K562 (cell line): Measurements from ENCODE around the gene GDNF. TPM values are rescaled to one million over a fixed set of nuclear protein-coding genes. Genes with fewer than 3 reads are reported as not detected.

ENCODE experiments used
- BRD4 ChIP-seq: fragments of 200-600 bp; sonication (generic); IDR thresholded peaks from 2 replicates; pipeline ENCODE4 v1.6.1; 2017; ENCODE audit warnings: inconsistent platforms
- NR4A1 ChIP-seq, 2 experiments: fragments of 250-450 bp in 1 of 2; fragments of 450-650 bp in 1 of 2; sonication (Bioruptor Pico) in 1 of 2; IDR thresholded peaks; 2 replicates each; pipeline versions ENCODE4 v1.4.0 to v1.6.1; 2016 to 2020; ENCODE audit warnings: mild to moderate bottlenecking in 2 of 2, missing compliant biosample characterization in 1 of 2, missing genetic modification characterization in 1 of 2, moderate library complexity in 1 of 2
- TARDBP ChIP-seq: fragments of 450-650 bp; IDR thresholded peaks from 2 replicates; pipeline ENCODE4 v1.6.1; 2016
- polyA plus RNA-seq, 8 experiments: library from polyadenylated mRNA; depleted of rRNA in 4 of 8; stranded (reverse) in 5 of 8; unstranded in 3 of 8; fragments of >200 nt; fragmentation: Nextera tagmentation in 2 of 8; fragmentation: Illumina TruSeq in 1 of 8; extraction: Ambion mirVana in 2 of 8; extraction: Trizol in 1 of 8; gene quantifications; 2 replicates each; pipeline versions ENCODE4 v1.2.1 to v1.2.3, GENCODE V29; 2011 to 2014; ENCODE audit warnings: inconsistent platforms in 1 of 8, missing spikeins in 1 of 8
- total RNA-seq, 7 experiments: library from RNA; depleted of rRNA in 6 of 7; stranded (reverse); fragments of >200 nt in 6 of 7; fragmentation: Illumina TruSeq in 2 of 7; extraction: Trizol in 2 of 7; gene quantifications; 2 replicates each; pipeline versions ENCODE4 v1.2.1 to v1.2.3, GENCODE V29; 2011 to 2021; ENCODE audit warnings: low replicate concordance in 1 of 7
- TF ChIP-seq, protein P1 (sequence below): fragments of 250-450 bp; sonication (Bioruptor Pico); IDR thresholded peaks from 2 replicates; pipeline ENCODE4 v1.4.0; 2020

GDNF gene
- total and polyA plus RNA-seq, 9 of the 15 experiments (the other 6 are each of a cell fraction or from before 2014, with no cell fraction given), result not detected

DNA sequence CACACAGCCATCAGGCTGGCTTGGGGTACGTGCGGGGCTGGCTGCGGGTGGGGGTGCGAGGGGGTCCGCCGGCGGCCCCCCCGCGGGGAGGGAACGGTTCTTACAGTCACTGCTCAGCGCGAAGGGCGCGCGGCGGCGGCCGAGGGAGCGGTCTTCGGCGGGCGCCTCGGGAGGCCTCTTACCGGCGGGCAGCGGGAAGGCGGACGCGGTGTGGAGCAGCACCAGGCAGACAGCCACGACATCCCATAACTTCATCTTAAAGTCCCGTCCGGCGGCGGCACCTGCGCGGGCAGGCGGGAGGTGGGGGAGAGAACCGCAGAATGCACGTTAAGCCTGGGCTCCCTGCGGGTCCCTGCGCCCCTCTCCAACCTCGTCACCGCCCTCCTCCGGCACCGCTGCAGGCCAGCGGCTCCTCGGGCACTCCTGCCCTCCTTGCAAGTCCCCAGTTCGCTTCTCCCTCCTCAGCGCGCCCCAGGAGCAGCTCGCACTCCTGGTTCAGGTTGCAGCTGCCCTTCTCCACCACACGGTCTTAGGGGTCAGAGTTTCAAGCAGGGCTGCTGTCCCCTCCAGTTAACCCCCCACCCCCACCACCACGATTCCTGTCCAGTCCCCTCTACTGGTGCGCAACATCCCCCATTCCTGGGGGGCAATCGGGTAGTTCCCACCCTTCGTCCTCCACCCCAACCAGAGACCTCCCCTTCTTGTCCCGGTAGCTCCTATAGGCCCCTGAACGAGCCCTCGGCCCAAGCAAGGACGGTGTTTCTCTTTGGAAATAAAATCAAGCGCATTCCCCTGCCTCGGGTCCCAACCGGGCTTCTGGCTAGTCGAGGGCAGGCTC is 5.1 kb downstream of the GDNF start (continued):
- TF ChIP-seq, protein P1, sequence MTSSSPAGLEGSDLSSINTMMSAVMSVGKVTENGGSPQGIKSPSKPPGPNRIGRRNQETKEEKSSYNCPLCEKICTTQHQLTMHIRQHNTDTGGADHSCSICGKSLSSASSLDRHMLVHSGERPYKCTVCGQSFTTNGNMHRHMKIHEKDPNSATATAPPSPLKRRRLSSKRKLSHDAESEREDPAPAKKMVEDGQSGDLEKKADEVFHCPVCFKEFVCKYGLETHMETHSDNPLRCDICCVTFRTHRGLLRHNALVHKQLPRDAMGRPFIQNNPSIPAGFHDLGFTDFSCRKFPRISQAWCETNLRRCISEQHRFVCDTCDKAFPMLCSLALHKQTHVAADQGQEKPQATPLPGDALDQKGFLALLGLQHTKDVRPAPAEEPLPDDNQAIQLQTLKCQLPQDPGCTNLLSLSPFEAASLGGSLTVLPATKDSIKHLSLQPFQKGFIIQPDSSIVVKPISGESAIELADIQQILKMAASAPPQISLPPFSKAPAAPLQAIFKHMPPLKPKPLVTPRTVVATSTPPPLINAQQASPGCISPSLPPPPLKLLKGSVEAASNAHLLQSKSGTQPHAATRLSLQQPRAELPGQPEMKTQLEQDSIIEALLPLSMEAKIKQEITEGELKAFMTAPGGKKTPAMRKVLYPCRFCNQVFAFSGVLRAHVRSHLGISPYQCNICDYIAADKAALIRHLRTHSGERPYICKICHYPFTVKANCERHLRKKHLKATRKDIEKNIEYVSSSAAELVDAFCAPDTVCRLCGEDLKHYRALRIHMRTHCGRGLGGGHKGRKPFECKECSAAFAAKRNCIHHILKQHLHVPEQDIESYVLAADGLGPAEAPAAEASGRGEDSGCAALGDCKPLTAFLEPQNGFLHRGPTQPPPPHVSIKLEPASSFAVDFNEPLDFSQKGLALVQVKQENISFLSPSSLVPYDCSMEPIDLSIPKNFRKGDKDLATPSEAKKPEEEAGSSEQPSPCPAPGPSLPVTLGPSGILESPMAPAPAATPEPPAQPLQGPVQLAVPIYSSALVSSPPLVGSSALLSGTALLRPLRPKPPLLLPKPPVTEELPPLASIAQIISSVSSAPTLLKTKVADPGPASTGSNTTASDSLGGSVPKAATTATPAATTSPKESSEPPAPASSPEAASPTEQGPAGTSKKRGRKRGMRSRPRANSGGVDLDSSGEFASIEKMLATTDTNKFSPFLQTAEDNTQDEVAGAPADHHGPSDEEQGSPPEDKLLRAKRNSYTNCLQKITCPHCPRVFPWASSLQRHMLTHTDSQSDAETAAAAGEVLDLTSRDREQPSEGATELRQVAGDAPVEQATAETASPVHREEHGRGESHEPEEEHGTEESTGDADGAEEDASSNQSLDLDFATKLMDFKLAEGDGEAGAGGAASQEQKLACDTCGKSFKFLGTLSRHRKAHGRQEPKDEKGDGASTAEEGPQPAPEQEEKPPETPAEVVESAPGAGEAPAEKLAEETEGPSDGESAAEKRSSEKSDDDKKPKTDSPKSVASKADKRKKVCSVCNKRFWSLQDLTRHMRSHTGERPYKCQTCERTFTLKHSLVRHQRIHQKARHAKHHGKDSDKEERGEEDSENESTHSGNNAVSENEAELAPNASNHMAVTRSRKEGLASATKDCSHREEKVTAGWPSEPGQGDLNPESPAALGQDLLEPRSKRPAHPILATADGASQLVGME (CRISPR knock-in tag), result no peak
- no peak for TF ChIP-seq TARDBP
- no peak for TF ChIP-seq BRD4
- no peak for TF ChIP-seq NR4A1 (CRISPR knock-in tag; IDR thresholded peaks at IDR 0.05)
- no peak for TF ChIP-seq NR4A1 (tag; IDR thresholded peaks at IDR 0.05)
- TF ChIP-seq, all 486 proteins: peak for 0
